Measurements from ENCODE around the gene RAPH1.

GRCh38 chr2:203404996-203405395 lies 130.1 kb downstream of the RAPH1 start:
- TF ChIP-seq CTCF (IDR thresholded peaks at IDR 0.05) (no peak), POLR2A (IDR thresholded peaks at IDR 0.05) (no peak)

Data from gastroesophageal sphincter (tissue), 3 donors.